ENCODE data around the gene HPCAL1.

DNA sequence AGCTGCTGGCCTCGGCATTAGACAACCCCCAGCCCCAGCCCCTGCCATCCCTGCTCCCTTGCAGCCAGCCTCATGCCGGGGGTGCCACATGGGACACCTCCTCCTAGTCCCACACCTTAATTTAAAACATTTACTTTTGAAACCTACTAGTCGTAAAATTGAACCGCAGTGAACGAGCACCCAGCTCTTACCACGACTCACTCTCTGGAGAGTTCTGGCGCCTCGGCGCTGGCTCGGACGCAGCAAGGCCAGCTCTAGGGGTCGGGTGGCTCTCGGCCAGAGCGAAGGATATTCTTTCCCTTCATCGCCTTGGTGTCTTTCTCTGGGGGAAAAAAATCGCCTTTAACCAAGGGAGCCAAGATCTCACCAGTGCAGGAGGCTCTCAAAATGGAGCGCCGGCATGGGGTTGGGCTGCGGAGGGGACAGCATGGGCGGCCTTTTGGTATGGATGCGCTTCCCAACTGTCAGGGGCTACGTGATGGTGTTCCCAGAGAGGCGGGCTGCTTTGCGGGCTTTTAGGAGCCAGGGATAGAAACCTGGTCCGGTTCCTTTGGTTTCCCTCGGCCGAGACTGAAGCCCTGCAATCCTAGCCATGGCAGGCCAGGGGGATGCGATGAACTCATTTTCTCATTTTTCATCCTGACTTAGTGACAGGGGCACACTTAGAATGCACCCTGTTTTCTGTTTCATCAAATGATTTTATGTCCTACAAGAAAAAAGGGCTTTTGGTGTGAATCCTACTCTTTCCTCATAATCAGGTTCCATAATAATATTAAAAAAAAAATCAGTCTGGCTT, 2.0 kb downstream of the HPCAL1 start:
- TF ChIP-seq, protein P1, sequence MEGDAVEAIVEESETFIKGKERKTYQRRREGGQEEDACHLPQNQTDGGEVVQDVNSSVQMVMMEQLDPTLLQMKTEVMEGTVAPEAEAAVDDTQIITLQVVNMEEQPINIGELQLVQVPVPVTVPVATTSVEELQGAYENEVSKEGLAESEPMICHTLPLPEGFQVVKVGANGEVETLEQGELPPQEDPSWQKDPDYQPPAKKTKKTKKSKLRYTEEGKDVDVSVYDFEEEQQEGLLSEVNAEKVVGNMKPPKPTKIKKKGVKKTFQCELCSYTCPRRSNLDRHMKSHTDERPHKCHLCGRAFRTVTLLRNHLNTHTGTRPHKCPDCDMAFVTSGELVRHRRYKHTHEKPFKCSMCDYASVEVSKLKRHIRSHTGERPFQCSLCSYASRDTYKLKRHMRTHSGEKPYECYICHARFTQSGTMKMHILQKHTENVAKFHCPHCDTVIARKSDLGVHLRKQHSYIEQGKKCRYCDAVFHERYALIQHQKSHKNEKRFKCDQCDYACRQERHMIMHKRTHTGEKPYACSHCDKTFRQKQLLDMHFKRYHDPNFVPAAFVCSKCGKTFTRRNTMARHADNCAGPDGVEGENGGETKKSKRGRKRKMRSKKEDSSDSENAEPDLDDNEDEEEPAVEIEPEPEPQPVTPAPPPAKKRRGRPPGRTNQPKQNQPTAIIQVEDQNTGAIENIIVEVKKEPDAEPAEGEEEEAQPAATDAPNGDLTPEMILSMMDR (IDR thresholded peaks at IDR 0.05): no peak
- no peak for TF ChIP-seq POLR2A (IDR thresholded peaks at IDR 0.05)
- no peak for TF ChIP-seq POLR2AphosphoS5 (IDR thresholded peaks at IDR 0.05)
